GM12864 (cell line): Measurements from ENCODE around the gene EIF1AD.

Source experiments
- DNase-seq: peaks from one replicate; pipeline ENCODE4 v3.0.0-alpha.2; 2011; ENCODE audit warnings: low read depth
- H3K4me3 ChIP-seq: 2 replicates; pipeline ENCODE4 v1.5.1; 2011; ENCODE audit warnings: mild to moderate bottlenecking, low read depth, low read length, control low read depth
- CTCF ChIP-seq: IDR thresholded peaks from 2 replicates; pipeline ENCODE4 v1.5.1; 2011; ENCODE audit warnings: low read depth, mild to moderate bottlenecking, moderate library complexity, low read length, control low read depth, inconsistent platforms; ENCODE audit errors: missing control alignments

Gene EIF1AD

GRCh38 chr11:66001942-66002647 lies at the start of gene EIF1AD, which contains the start of gene BANF1:
TSS of gene EIF1AD (minus strand) at chr11:66002157. CDS start at chr11:66000389, 1,768 bp downstream.
TSS of gene BANF1 (plus strand) at chr11:66002503. CDS start at chr11:66003251, 748 bp downstream.
- peak within 1 kb of the TSS; percentile 78 for H3K4me3 ChIP-seq
- DNase-seq: peak; percentile 96
- TF ChIP-seq CTCF: no peak

GRCh38 chr11:66051371-66051765 lies 49.4 kb upstream of the EIF1AD start:
- DNase-seq: no peak
- H3K4me3 ChIP-seq: peak overlapping the region; percentile 94
- TF ChIP-seq CTCF: no peak

- H3K4me3 ChIP-seq: no peak overlapping the region
- TF ChIP-seq CTCF: no peak
- no peak for DNase-seq
Measured at GRCh38 chr11:66050581-66051231, 48.7 kb upstream of the EIF1AD start.

- DNase-seq: no peak
- TF ChIP-seq CTCF: no peak
- H3K4me3 ChIP-seq: no peak within 1 kb of the TSS
Measured at GRCh38 chr11:66048547-66049323, 46.8 kb upstream of the EIF1AD start, which contains the start of gene GAL3ST3. TSS of gene GAL3ST3 (minus strand) at chr11:66049161. CDS start at chr11:66045415, 3,746 bp downstream.

GRCh38 chr11:66047541-66048365 lies 45.8 kb upstream of the EIF1AD start:
- DNase-seq: no peak
- H3K4me3 ChIP-seq: no peak overlapping the region
- TF ChIP-seq CTCF: no peak

GRCh38 chr11:66046901-66047300 lies 44.9 kb upstream of the EIF1AD start:
- no peak overlapping the region for H3K4me3 ChIP-seq
- DNase-seq: no peak
- TF ChIP-seq CTCF: no peak
